Measurements from ENCODE around the gene NAALADL1.

GRCh38 chr11:65084598-65085375 lies 26.4 kb upstream of the NAALADL1 start:
- TF ChIP-seq CTCF (conservative IDR thresholded peaks at IDR 0.05; ENCODE audit: low read depth in 2 of 2) (no peak), EZH2 (IDR thresholded peaks at IDR 0.05; ENCODE audit: low read depth, unreplicated experiment) (no peak), REST (IDR thresholded peaks at IDR 0.05; ENCODE audit: unreplicated experiment) (no peak), ZNF114 (CRISPR knock-in tag; IDR thresholded peaks at IDR 0.05) (no peak), EZH2phosphoT487 (IDR thresholded peaks at IDR 0.05; ENCODE audit: unreplicated experiment) (no peak), POLR2AphosphoS5 (IDR thresholded peaks at IDR 0.05; ENCODE audit: low read depth) (no peak), CREB1 (CRISPR knock-in tag; IDR thresholded peaks at IDR 0.05; ENCODE audit: low read depth) (no peak)
